MCF 10A (cell line): Measurements from ENCODE around the gene AGBL4. TPM values are rescaled to one million over a fixed set of nuclear protein-coding genes. Genes with fewer than 3 reads are reported as not detected.

ENCODE experiments used
- BruUV-seq: library from RNA; stranded (reverse); fragments of 400-500 nt; replicated peaks from 2 replicates; lab custom pipeline; 2021; lab: Mats Ljungman, UMichigan
- CTCF ChIA-PET: fragments of 300-600 bp; sonication (Branson Sonifier 250); formaldehyde crosslinking; extraction: SDS; loops from one replicate; lab custom pipeline; 2021; ENCODE audit warnings: antibody characterized with exemption, inconsistent platforms; lab: Yijun Ruan, JAX
- POLR2A ChIA-PET: fragments of 300-600, 350-650 bp; sonication (Branson Sonifier 250); formaldehyde crosslinking; extraction: SDS; loops from one replicate; lab custom pipeline; 2020; ENCODE audit warnings: antibody characterized with exemption, inconsistent platforms; lab: Yijun Ruan, JAX
- DNase-seq: peaks from one replicate; pipeline ENCODE4 v3.0.0-alpha.2; 2018; ENCODE audit not compliant: unreplicated experiment
- H3K27ac Mint-ChIP-seq: one replicate; pipeline ENCODE4 v1.8.0; 2022; ENCODE audit warnings: mild to moderate bottlenecking, low read depth, mixed read lengths; ENCODE audit not compliant: unreplicated experiment
- H3K27me3 Mint-ChIP-seq: one replicate; pipeline ENCODE4 v1.8.0; 2022; ENCODE audit warnings: mixed read lengths; ENCODE audit not compliant: insufficient read depth, unreplicated experiment
- H3K36me3 Mint-ChIP-seq: one replicate; pipeline ENCODE4 v1.8.0; 2022; ENCODE audit warnings: mild to moderate bottlenecking, moderate library complexity, mixed read lengths; ENCODE audit not compliant: insufficient read depth, unreplicated experiment
- H3K4me1 Mint-ChIP-seq: one replicate; pipeline ENCODE4 v1.8.0; 2022; ENCODE audit warnings: mixed read lengths; ENCODE audit not compliant: insufficient read depth, unreplicated experiment
- H3K4me3 Mint-ChIP-seq: one replicate; pipeline ENCODE4 v1.8.0; 2022; ENCODE audit warnings: mild to moderate bottlenecking, moderate library complexity, mixed read lengths; ENCODE audit not compliant: unreplicated experiment
- H3K9me3 Mint-ChIP-seq: one replicate; pipeline ENCODE4 v1.8.0; 2022; ENCODE audit warnings: mixed read lengths; ENCODE audit not compliant: unreplicated experiment
- CTCF ChIP-seq: fragments of 200-600 bp; IDR thresholded peaks from one replicate; pipeline ENCODE4 v1.8.0; 2022; ENCODE audit warnings: antibody characterized with exemption, mild to moderate bottlenecking; ENCODE audit not compliant: unreplicated experiment
- intact Hi-C: fragments of 100-400 bp; cut with micrococcal nuclease; formaldehyde crosslinking; loops from 2 replicates; pipeline ENCODE4 v1.14.1; 2022
- total RNA-seq: library from RNA; stranded (reverse); gene quantifications from 2 replicates; pipeline ENCODE4 v1.2.3, GENCODE V29; 2022

AGBL4 gene
- total RNA-seq, 1 experiment from 2014 or later: not detected

GRCh38 chr1:48591181-48591580 lies 1432.6 kb downstream of the AGBL4 start:
- DNase-seq: no peak

GRCh38 chr1:48588061-48588460 lies 1435.7 kb downstream of the AGBL4 start:
- DNase-seq: no peak
- Mint-ChIP-seq H3K9me3 (no peaks in the 10 kb centered on the region), H3K4me1 (no peaks in the 10 kb centered on the region), H3K27ac (no peak overlapping the region), H3K27me3 (peaks cover 17% of the 10 kb centered on the region), H3K36me3 (no peaks in the 10 kb centered on the region), H3K4me3 (no peak overlapping the region)
- CTCF ChIA-PET: no interaction called here
- no TSS peak for BruUV-seq
- intact Hi-C loops: no loop called here
- no peak for TF ChIP-seq CTCF
- POLR2A ChIA-PET: no interaction called here

More at GRCh38 chr1:48591181-48591580, 1432.6 kb downstream of the AGBL4 start:
- no peak for TF ChIP-seq CTCF
- Mint-ChIP-seq H3K27me3 (peaks cover 11% of the 10 kb centered on the region), H3K4me3 (no peak overlapping the region), H3K4me1 (no peaks in the 10 kb centered on the region), H3K36me3 (no peaks in the 10 kb centered on the region), H3K27ac (no peak overlapping the region), H3K9me3 (no peaks in the 10 kb centered on the region)
- ChIA-PET CTCF (interaction anchor here (0.8 to 1.7 kb wide), 3 partner anchors 9 to 644 kb away, joined by 3 to 5 read pairs (median 5); no protein-coding TSS in a partner anchor), POLR2A (no interaction called here)
- intact Hi-C loops: no loop called here
- no TSS peak for BruUV-seq

- TF ChIP-seq CTCF: no peak
- intact Hi-C loops: no loop called here
- Mint-ChIP-seq H3K9me3 (no peaks in the 10 kb centered on the region), H3K27ac (no peak overlapping the region), H3K4me1 (no peaks in the 10 kb centered on the region), H3K4me3 (no peak overlapping the region), H3K36me3 (no peaks in the 10 kb centered on the region), H3K27me3 (peaks cover 17% of the 10 kb centered on the region)
- no peak for DNase-seq
- POLR2A ChIA-PET: no interaction called here
- BruUV-seq: no TSS peak
- CTCF ChIA-PET: interaction anchor here (0.6 to 3.1 kb wide), 2 partner anchors 10 to 93 kb away, joined by 4 to 29 read pairs; no protein-coding TSS in a partner anchor
These were observed 1441.3 kb downstream of the AGBL4 start for GRCh38 chr1:48582408-48582807.

- Mint-ChIP-seq H3K27ac (no peak overlapping the region), H3K4me3 (no peak overlapping the region), H3K4me1 (no peaks in the 10 kb centered on the region), H3K36me3 (no peaks in the 10 kb centered on the region), H3K27me3 (peaks cover 7% of the 10 kb centered on the region), H3K9me3 (no peaks in the 10 kb centered on the region)
- intact Hi-C loops: no loop called here
- CTCF ChIA-PET: interaction anchor here (0.6 to 3.1 kb wide), 6 partner anchors 9 to 397 kb away, joined by 3 to 29 read pairs (median 4); no protein-coding TSS in a partner anchor
- DNase-seq: no peak
- TF ChIP-seq CTCF: no peak
- POLR2A ChIA-PET: no interaction called here
- no TSS peak for BruUV-seq
These were observed 1442.5 kb downstream of the AGBL4 start for GRCh38 chr1:48581270-48581669.
